Stomach (tissue), 4 donors: ENCODE data around the gene ASIP.

ENCODE experiments used
- POLR2AphosphoS5 ChIP-seq, 3 donors: sonication (generic); formaldehyde crosslinking; IDR thresholded peaks; one replicate each; pipeline ENCODE4 v1.6.1; 2016; ENCODE audit warnings: antibody characterized with exemption in 3 of 3
- TF ChIP-seq, protein P1 (sequence below), 7 experiments: fragments of 450-650 bp in 4 of 7; fragments of 200-600 bp in 3 of 7; sonication (generic) in 3 of 7; IDR thresholded peaks; one replicate each; pipeline ENCODE4 v1.5.1; 2016 to 2019; ENCODE audit warnings: antibody characterized with exemption in 7 of 7, control low read depth in 2 of 7, mild to moderate bottlenecking in 1 of 7

DNA sequence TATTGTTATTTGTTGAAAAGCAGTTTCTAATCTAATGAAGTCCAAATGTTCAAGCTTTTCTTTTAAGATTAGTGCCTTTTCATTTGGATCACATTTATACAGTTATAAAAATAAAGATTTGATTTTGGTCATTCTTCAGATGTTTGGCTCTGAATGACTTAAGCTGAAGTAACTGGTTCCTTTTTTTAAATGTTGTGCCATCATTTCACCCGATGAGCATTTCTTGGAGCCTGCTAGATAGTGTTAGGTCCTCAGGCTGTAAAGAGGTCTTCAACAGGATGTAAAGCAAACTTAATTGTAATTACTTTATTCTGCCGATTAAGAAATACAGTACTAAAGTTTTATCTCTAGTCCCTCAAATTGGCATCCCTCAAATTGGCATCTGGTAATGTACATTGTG, 41.2 kb upstream of the ASIP start:
- no peak for TF ChIP-seq POLR2AphosphoS5 (IDR thresholded peaks at IDR 0.05)
- TF ChIP-seq, protein P1, sequence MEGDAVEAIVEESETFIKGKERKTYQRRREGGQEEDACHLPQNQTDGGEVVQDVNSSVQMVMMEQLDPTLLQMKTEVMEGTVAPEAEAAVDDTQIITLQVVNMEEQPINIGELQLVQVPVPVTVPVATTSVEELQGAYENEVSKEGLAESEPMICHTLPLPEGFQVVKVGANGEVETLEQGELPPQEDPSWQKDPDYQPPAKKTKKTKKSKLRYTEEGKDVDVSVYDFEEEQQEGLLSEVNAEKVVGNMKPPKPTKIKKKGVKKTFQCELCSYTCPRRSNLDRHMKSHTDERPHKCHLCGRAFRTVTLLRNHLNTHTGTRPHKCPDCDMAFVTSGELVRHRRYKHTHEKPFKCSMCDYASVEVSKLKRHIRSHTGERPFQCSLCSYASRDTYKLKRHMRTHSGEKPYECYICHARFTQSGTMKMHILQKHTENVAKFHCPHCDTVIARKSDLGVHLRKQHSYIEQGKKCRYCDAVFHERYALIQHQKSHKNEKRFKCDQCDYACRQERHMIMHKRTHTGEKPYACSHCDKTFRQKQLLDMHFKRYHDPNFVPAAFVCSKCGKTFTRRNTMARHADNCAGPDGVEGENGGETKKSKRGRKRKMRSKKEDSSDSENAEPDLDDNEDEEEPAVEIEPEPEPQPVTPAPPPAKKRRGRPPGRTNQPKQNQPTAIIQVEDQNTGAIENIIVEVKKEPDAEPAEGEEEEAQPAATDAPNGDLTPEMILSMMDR (IDR thresholded peaks at IDR 0.05) = no peak
